Fibroblast of mammary gland (primary cell): ENCODE data around the gene TOX2.

Experiments used
- DNase-seq: peaks from one replicate; pipeline ENCODE4 v3.0.0-alpha.2; 2010; ENCODE audit warnings: low read depth
- H3K4me3 ChIP-seq: 2 replicates; pipeline ENCODE4 v1.5.1; 2011; ENCODE audit warnings: low read depth, mild to moderate bottlenecking, low read length, moderate library complexity; ENCODE audit not compliant: control insufficient read depth
- CTCF ChIP-seq: conservative IDR thresholded peaks from 2 replicates; pipeline ENCODE4 v1.5.1; 2011; ENCODE audit warnings: low read depth, low read length, inconsistent platforms; ENCODE audit not compliant: control insufficient read depth, insufficient read depth

TOX2 gene

GRCh38 chr20:44074252-44075151, 159.8 kb downstream of the TOX2 start:
- DNase-seq = peak; percentile 75
- no peak overlapping the region for H3K4me3 ChIP-seq
- no peak for TF ChIP-seq CTCF

DNA sequence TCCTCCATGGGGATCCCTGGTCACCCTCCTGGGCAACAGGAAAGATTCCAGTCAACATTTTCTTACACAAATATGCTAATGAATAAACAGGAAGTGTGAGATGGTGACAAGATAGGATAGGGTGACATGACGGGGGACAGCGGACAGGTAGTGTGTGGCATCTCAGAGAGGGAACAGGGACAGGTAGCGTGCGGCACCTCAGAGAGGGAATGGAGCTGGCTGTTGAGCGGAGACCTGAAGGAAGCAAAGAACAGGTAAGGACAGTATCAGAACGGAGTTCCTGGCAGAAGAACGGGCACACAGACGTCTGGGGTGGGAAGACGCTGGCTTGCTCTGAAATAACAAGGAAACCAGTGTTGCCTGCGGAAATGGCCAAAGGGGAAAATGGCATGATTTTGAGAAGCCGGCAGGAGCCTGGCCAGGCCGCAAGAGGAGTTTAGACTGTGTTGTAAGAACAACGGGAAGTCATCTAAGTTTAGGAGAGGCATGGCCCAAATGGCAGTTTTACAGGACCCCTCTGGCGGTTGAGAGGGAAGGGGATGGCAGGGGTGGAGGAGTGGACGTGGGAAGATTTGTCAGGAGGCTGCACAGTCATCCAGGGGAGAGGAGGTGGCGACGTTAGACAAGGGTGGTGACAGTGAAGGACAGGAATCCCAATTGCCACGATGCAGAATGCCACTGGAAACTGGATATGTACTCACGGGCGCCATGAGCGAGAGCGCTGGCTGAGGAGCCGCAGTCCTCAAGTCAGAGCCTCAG, 160.7 kb downstream of the TOX2 start:
- TF ChIP-seq CTCF = no peak
- DNase-seq = no peak
- H3K4me3 ChIP-seq = no peak overlapping the region

- DNase-seq = no peak
- H3K4me3 ChIP-seq = no peak overlapping the region
- no peak for TF ChIP-seq CTCF
These were observed 161.2 kb downstream of the TOX2 start for GRCh38 chr20:44075950-44076232.

DNA sequence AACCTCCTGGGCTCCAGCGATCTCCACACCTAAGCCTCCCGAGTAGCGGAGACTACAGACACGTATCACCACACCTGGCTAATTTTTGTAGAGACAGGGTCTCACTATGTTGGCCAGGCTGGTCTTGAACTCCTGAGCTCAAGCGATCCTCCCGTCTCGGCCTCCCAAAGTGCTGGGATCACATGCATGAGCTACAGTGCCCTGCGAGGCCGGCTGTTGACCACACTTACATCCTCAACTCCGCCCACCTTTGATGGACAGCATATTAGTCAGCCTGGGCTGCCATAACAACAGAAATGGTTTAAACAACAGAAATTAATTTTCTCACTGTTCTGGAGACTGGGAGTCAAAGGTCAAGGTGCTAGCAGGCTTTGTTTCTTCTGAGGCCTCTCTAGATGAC, 164.6 kb downstream of the TOX2 start:
- no peak for TF ChIP-seq CTCF

DNA sequence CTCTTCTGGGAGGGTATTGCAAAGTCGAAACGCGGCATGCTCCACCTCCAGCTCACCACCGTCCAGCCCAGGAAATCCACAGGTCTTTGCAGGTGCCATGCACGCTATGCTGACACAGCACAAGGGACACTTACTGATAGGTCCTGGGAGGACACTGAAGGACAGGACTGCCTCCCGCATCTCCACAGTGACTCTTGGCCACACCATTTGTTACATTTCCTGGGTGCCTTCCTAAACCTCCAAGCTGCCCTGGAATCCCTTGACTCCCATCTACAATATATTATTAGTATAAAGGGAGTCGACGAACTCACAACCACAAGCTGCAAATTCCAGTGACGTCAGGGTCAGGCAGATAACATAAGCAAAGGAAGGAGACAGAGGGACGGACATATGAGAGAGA, 165.4 kb downstream of the TOX2 start:
- no peak overlapping the region for H3K4me3 ChIP-seq
- no peak for TF ChIP-seq CTCF
- DNase-seq = no peak

More for the DNA sequence above, 164.6 kb downstream of the TOX2 start:
- H3K4me3 ChIP-seq = no peak overlapping the region
- peak; percentile 21 for DNase-seq

DNA sequence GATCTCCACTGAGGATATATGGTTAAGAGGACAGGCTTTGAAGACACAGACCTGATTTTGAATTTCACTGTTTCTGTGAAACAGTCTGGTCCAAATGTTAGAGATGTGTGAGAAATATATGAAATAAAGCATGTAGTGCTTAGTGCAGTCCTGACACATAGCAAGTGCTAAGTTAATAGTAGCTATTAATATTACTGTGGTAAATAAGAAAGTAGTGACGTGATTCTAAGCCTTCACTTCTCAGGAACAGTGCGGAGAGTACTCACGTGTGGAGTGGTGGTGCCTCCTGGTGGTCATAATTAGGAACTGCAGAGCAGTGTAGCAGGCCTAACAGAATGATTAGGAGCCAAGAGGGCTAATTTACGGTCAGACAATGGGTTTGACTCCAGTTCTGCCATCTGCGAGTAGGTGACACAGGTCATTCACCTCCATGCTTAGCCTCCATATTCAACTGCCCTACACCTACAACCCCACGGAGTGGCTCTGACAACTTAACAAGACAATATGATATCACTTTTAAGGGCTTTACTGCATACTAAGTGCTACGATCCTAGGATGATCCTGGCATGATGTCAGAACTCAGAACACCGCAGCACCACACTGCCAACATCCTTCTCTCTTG, 166.1 kb downstream of the TOX2 start:
- peak; percentile 99 for TF ChIP-seq CTCF
- no peak overlapping the region for H3K4me3 ChIP-seq
- DNase-seq = peak; percentile 81
